K562 (cell line): ENCODE results near the gene TFEB. TPM values are rescaled to one million over a fixed set of nuclear protein-coding genes. Genes with fewer than 3 reads are reported as not detected.

ENCODE experiments used
- BCOR ChIP-seq: fragments of 450-650 bp; IDR thresholded peaks from 2 replicates; pipeline ENCODE4 v1.6.1; 2016
- CBX3 ChIP-seq, 2 experiments: IDR thresholded peaks; 1 replicate in 1 of 2; 2 replicates in 1 of 2; pipeline ENCODE4 v1.6.1; 2012; ENCODE audit warnings: inconsistent platforms in 2 of 2, low read length in 2 of 2, borderline replicate concordance in 1 of 2, control low read depth in 1 of 2
- CBX8 ChIP-seq: fragments of 200-600 bp; sonication (generic); IDR thresholded peaks from 2 replicates; pipeline ENCODE4 v1.6.1; 2012; ENCODE audit warnings: borderline replicate concordance, mixed run types, low read depth, mild to moderate bottlenecking, moderate library complexity, mixed read lengths, low read length, control low read depth, inconsistent platforms; ENCODE audit not compliant: poor library complexity, severe bottlenecking; ENCODE audit errors: extremely low read depth
- CREB1 ChIP-seq, 2 experiments: sonication (generic) in 1 of 2; formaldehyde crosslinking in 1 of 2; IDR thresholded peaks; 2 replicates each; pipeline versions ENCODE4 v1.6.1 to v1.8.0; 2012 to 2022; ENCODE audit warnings: inconsistent platforms in 1 of 2, mild to moderate bottlenecking in 1 of 2, missing genetic modification reagents in 1 of 2, moderate library complexity in 1 of 2
- CREM ChIP-seq: IDR thresholded peaks from 2 replicates; pipeline ENCODE4 v1.6.1; 2014; ENCODE audit warnings: antibody characterized with exemption, low read depth
- E2F5 ChIP-seq: sonication (generic); formaldehyde crosslinking; IDR thresholded peaks from 2 replicates; pipeline ENCODE4 v1.8.0; 2022; ENCODE audit warnings: mild to moderate bottlenecking, missing genetic modification reagents
- EP300 ChIP-seq: IDR thresholded peaks from 2 replicates; pipeline ENCODE4 v1.6.1; 2012; ENCODE audit warnings: low read length, improper control_type of control experiment
- FOXP4 ChIP-seq: sonication (generic); formaldehyde crosslinking; IDR thresholded peaks from 2 replicates; pipeline ENCODE4 v1.8.0; 2022; ENCODE audit warnings: mild to moderate bottlenecking, missing genetic modification reagents, borderline replicate concordance
- GTF2E2 ChIP-seq: fragments of 200-800 bp; sonication (Bioruptor generic); IDR thresholded peaks from 2 replicates; pipeline ENCODE4 v1.6.1; 2016; ENCODE audit warnings: missing genetic modification characterization, missing compliant biosample characterization
- HDAC3 ChIP-seq: fragments of 450-650 bp; IDR thresholded peaks from 2 replicates; pipeline ENCODE4 v1.6.1; 2018; ENCODE audit warnings: borderline replicate concordance, mild to moderate bottlenecking, moderate library complexity; ENCODE audit not compliant: partially characterized antibody
- HOXB6 ChIP-seq: fragments of 250-450 bp; sonication (Bioruptor Pico); IDR thresholded peaks from 2 replicates; pipeline ENCODE4 v1.5.1; 2022; ENCODE audit warnings: mild to moderate bottlenecking, borderline replicate concordance
- KAT8 ChIP-seq: fragments of 450-650 bp; IDR thresholded peaks from 2 replicates; pipeline ENCODE4 v1.6.1; 2016; ENCODE audit warnings: low read depth, mild to moderate bottlenecking
- NR1H2 ChIP-seq: sonication (generic); formaldehyde crosslinking; IDR thresholded peaks from 2 replicates; pipeline ENCODE4 v1.4.0; 2020; ENCODE audit warnings: mild to moderate bottlenecking, missing genetic modification reagents
- POLR2H ChIP-seq: IDR thresholded peaks from 2 replicates; pipeline ENCODE4 v1.6.1; 2016; ENCODE audit warnings: missing genetic modification characterization, low read depth, mild to moderate bottlenecking, control low read depth, missing compliant biosample characterization, moderate library complexity
- RBM14 ChIP-seq: fragments of 200-400 bp; formaldehyde crosslinking; IDR thresholded peaks from 2 replicates; pipeline ENCODE4 v1.6.1; 2018; ENCODE audit warnings: low read depth, mild to moderate bottlenecking, low read length, moderate library complexity, borderline replicate concordance; ENCODE audit not compliant: insufficient read depth
- RBM39 ChIP-seq: fragments of 200-400 bp; formaldehyde crosslinking; optimal IDR thresholded peaks from 2 replicates; pipeline ENCODE3; 2018; ENCODE audit warnings: low read depth, low read length
- SMARCE1 ChIP-seq: fragments of 450-650 bp; IDR thresholded peaks from 2 replicates; pipeline ENCODE4 v1.7.1; 2016; ENCODE audit warnings: mild to moderate bottlenecking
- SNRNP70 ChIP-seq: fragments of 200-400 bp; formaldehyde crosslinking; optimal IDR thresholded peaks from 2 replicates; pipeline ENCODE3; 2017; ENCODE audit warnings: low read depth, low read length
- SOX6 ChIP-seq: fragments of 450-650 bp; IDR thresholded peaks from 2 replicates; pipeline ENCODE4 v1.6.1; 2014; ENCODE audit warnings: mild to moderate bottlenecking
- TEAD2 ChIP-seq: fragments of 450-650 bp; IDR thresholded peaks from 2 replicates; pipeline ENCODE4 v1.6.1; 2016; ENCODE audit warnings: missing genetic modification characterization, control low read depth, missing compliant biosample characterization
- THRAP3 ChIP-seq: fragments of 450-650 bp; IDR thresholded peaks from 2 replicates; pipeline ENCODE4 v1.6.1; 2016; ENCODE audit warnings: mild to moderate bottlenecking, inconsistent platforms, borderline replicate concordance
- ZBTB5 ChIP-seq: fragments of 450-650 bp; IDR thresholded peaks from 2 replicates; pipeline ENCODE4 v1.6.1; 2017; ENCODE audit warnings: antibody characterized with exemption
- ZC3H4 ChIP-seq: sonication (generic); formaldehyde crosslinking; IDR thresholded peaks from 2 replicates; pipeline ENCODE4 v1.9.0; 2021; ENCODE audit warnings: missing genetic modification reagents, borderline replicate concordance
- ZNF224 ChIP-seq: sonication (generic); formaldehyde crosslinking; IDR thresholded peaks from 2 replicates; pipeline ENCODE4 v1.8.0; 2022; ENCODE audit warnings: mild to moderate bottlenecking, missing genetic modification reagents
- polyA plus RNA-seq, 8 experiments: library from polyadenylated mRNA; depleted of rRNA in 4 of 8; stranded (reverse) in 5 of 8; unstranded in 3 of 8; fragments of >200 nt; fragmentation: Nextera tagmentation in 2 of 8; fragmentation: Illumina TruSeq in 1 of 8; extraction: Ambion mirVana in 2 of 8; extraction: Trizol in 1 of 8; gene quantifications; 2 replicates each; pipeline versions ENCODE4 v1.2.1 to v1.2.3, GENCODE V29; 2011 to 2014; ENCODE audit warnings: inconsistent platforms in 1 of 8, missing spikeins in 1 of 8
- total RNA-seq, 7 experiments: library from RNA; depleted of rRNA in 6 of 7; stranded (reverse); fragments of >200 nt in 6 of 7; fragmentation: Illumina TruSeq in 2 of 7; extraction: Trizol in 2 of 7; gene quantifications; 2 replicates each; pipeline versions ENCODE4 v1.2.1 to v1.2.3, GENCODE V29; 2011 to 2021; ENCODE audit warnings: low replicate concordance in 1 of 7

The TFEB gene
- total and polyA plus RNA-seq, 9 of the 15 experiments (the other 6 are each of a cell fraction or from before 2014, with no cell fraction given): 0.04 to 4.7 (median 2.0) TPM

GRCh38 chr6:41747256-41748101 is 12.1 kb upstream of the TFEB start, which contains the start of gene PGC (continued):
- TF ChIP-seq FOXP4 (CRISPR knock-in tag) (no peak), RBM14 (no peak), CREB1 (IDR thresholded peaks at IDR 0.05) (no peak), CREB1 (CRISPR knock-in tag; IDR thresholded peaks at IDR 0.05) (no peak), POLR2H (tag) (no peak), CBX3 (IDR thresholded peaks at IDR 0.05; ENCODE audit: borderline replicate concordance in 1 of 2, low read length in 2 of 2) (no peak), BCOR (no peak), ZC3H4 (CRISPR knock-in tag) (no peak), RBM39 (no peak), GTF2E2 (tag) (no peak), HOXB6 (CRISPR knock-in tag) (no peak), HDAC3 (no peak), KAT8 (no peak), SOX6 (peak; percentile 90), ZNF224 (no peak), TEAD2 (no peak), SMARCE1 (peak; percentile 75; the same call in 1 of the 2 replicates), EP300 (peak; percentile 64; the same call in 1 of the 2 replicates), NR1H2 (CRISPR knock-in tag) (no peak), CBX8 (no peak), ZBTB5 (no peak), THRAP3 (no peak), E2F5 (CRISPR knock-in tag) (no peak), SNRNP70 (no peak), CREM (peak; percentile 35)
